ENCODE measurements around the gene DSCAM.

DNA sequence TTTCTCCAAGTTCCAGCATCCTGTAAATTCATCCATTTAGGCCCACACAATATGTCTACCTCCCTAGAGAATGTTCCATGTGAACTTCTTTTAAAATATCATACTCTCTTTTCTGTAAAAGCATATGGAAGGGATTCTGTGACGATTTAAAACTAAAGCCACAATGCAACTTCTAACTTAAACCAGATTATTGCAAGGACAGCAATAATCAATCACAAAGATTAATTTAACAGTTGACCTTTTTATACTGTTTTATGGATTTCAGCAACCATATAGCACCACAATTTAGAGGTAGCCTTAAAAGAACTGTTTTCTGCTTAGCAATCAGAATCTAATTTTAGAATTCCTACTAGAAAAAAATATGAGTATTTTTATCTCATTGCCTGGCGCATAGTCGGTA lies 58.3 kb downstream of the DSCAM start:
- TF ChIP-seq CTCF (IDR thresholded peaks at IDR 0.05): no peak
- TF ChIP-seq EZH2 (IDR thresholded peaks at IDR 0.05; ENCODE audit: borderline replicate concordance, insufficient read depth, low read depth, low read length, poor library complexity, severe bottlenecking): no peak
